ENCODE results near the gene STPG4.

The STPG4 gene

GRCh38 chr2:47092465-47092864 lies 62.6 kb downstream of the STPG4 start:
- H3K4me3 Mint-ChIP-seq = no peak overlapping the region
- no peak for TF ChIP-seq CTCF (IDR thresholded peaks at IDR 0.05)
- DNase-seq = no peak
- peaks cover 9% of the 10 kb centered on the region for H3K27me3 Mint-ChIP-seq (ENCODE audit: low read depth, poor library complexity)
- no peak overlapping the region for H3K27ac Mint-ChIP-seq
- H3K4me1 Mint-ChIP-seq = peaks cover 33% of the 10 kb centered on the region
- no peaks in the 10 kb centered on the region for H3K9me3 Mint-ChIP-seq
- H3K36me3 Mint-ChIP-seq (ENCODE audit: low read depth) = no peaks in the 10 kb centered on the region

DNA sequence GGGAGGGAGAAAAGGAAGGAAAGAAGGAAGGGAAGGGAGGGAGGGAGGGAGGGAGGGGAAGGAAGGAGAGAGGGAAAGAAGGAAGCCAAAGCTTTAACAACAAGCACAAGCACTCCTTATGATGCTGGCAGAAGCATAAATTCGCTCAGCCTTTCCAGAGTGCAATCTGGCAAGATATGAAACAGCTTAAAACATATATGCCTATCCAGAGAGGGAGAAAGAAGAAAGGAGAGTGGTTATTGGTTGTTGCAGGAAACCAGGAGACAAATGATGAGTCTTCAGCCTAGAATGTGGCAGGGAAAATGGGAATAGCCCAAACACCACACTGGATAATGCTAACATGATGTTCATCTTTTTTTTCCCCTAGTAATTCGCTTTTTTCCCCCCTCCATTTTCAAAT lies 64.0 kb downstream of the STPG4 start:
- Mint-ChIP-seq H3K36me3 (ENCODE audit: low read depth) (no peaks in the 10 kb centered on the region), H3K27me3 (ENCODE audit: low read depth, poor library complexity) (peaks cover 7% of the 10 kb centered on the region), H3K27ac (no peak overlapping the region), H3K4me3 (no peak overlapping the region), H3K4me1 (peaks cover 45% of the 10 kb centered on the region), H3K9me3 (no peaks in the 10 kb centered on the region)
- no peak for TF ChIP-seq CTCF (IDR thresholded peaks at IDR 0.05)
- DNase-seq = no peak

DNA sequence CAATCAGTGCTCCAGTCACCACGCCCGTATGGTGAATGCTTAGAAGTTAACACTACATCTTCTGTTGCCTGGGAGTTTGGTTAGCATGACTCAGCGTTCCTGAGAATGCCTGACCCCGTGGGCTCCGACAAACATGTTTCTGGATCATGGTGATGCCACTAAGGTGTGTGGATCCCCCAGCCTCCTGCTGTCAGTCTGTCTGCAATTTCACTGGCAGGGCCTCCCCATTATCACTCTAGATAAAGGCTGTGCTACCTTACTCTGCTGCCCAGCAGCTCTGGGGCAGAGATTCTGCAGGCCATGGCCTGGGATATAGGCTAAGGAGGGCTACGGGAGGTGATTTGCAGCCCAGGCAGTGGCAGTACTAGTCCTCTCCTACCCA lies 66.0 kb downstream of the STPG4 start:
- Mint-ChIP-seq H3K27me3 (ENCODE audit: low read depth, poor library complexity) (peaks cover 6% of the 10 kb centered on the region), H3K4me1 (peaks cover 54% of the 10 kb centered on the region), H3K27ac (no peak overlapping the region), H3K4me3 (no peak overlapping the region), H3K9me3 (no peaks in the 10 kb centered on the region), H3K36me3 (ENCODE audit: low read depth) (no peaks in the 10 kb centered on the region)
- no peak for TF ChIP-seq CTCF (IDR thresholded peaks at IDR 0.05)
- no peak for DNase-seq

- peak overlapping the region; percentile 88 for H3K27ac Mint-ChIP-seq
- H3K9me3 Mint-ChIP-seq = no peaks in the 10 kb centered on the region
- no peak for TF ChIP-seq CTCF (IDR thresholded peaks at IDR 0.05)
- H3K4me3 Mint-ChIP-seq = no peak overlapping the region
- peaks cover 59% of the 10 kb centered on the region for H3K4me1 Mint-ChIP-seq
- no peak for DNase-seq
- H3K36me3 Mint-ChIP-seq (ENCODE audit: low read depth) = no peaks in the 10 kb centered on the region
- peaks cover 6% of the 10 kb centered on the region for H3K27me3 Mint-ChIP-seq (ENCODE audit: low read depth, poor library complexity)
Measured at GRCh38 chr2:47088371-47089082, 66.6 kb downstream of the STPG4 start.

- H3K4me1 Mint-ChIP-seq = peaks cover 64% of the 10 kb centered on the region
- no peaks in the 10 kb centered on the region for H3K36me3 Mint-ChIP-seq (ENCODE audit: low read depth)
- H3K4me3 Mint-ChIP-seq = no peak overlapping the region
- H3K27ac Mint-ChIP-seq = no peak overlapping the region
- peaks cover 6% of the 10 kb centered on the region for H3K27me3 Mint-ChIP-seq (ENCODE audit: low read depth, poor library complexity)
- H3K9me3 Mint-ChIP-seq = no peaks in the 10 kb centered on the region
- DNase-seq = no peak
- TF ChIP-seq CTCF (IDR thresholded peaks at IDR 0.05) = no peak
Measured at GRCh38 chr2:47087051-47087450, 68.1 kb downstream of the STPG4 start.

GRCh38 chr2:47086571-47086970 lies 68.5 kb downstream of the STPG4 start:
- no peak for TF ChIP-seq CTCF (IDR thresholded peaks at IDR 0.05)
- Mint-ChIP-seq H3K4me1 (peaks cover 64% of the 10 kb centered on the region), H3K4me3 (no peak overlapping the region), H3K36me3 (ENCODE audit: low read depth) (no peaks in the 10 kb centered on the region), H3K27ac (peak overlapping the region; percentile 15), H3K9me3 (no peaks in the 10 kb centered on the region), H3K27me3 (ENCODE audit: low read depth, poor library complexity) (peaks cover 6% of the 10 kb centered on the region)
- DNase-seq = no peak
